Brain microvascular endothelial cell (primary cell): ENCODE measurements around the gene TTC7B.

Source experiments
- DNase-seq: peaks from one replicate; pipeline ENCODE4 v3.0.0-alpha.2; 2020
- H3K27ac ChIP-seq: fragments of 250-450 bp; sonication (Bioruptor Pico); 2 replicates; pipeline ENCODE4 v1.5.1; 2020; ENCODE audit warnings: mild to moderate bottlenecking, moderate library complexity
- H3K27me3 ChIP-seq: fragments of 250-450 bp; sonication (Bioruptor Pico); replicated peaks from 2 replicates; pipeline ENCODE4 v1.5.1; 2020; ENCODE audit warnings: mild to moderate bottlenecking
- H3K36me3 ChIP-seq: fragments of 250-450 bp; sonication (Bioruptor Pico); replicated peaks from 2 replicates; pipeline ENCODE4 v1.5.1; 2020; ENCODE audit warnings: mild to moderate bottlenecking
- H3K4me3 ChIP-seq: 2 replicates; pipeline ENCODE4 v1.5.1; 2011; ENCODE audit warnings: low read depth, mild to moderate bottlenecking, control low read depth, low read length, moderate library complexity
- CTCF ChIP-seq: IDR thresholded peaks from 2 replicates; pipeline ENCODE4 v1.5.1; 2011; ENCODE audit warnings: low read depth, mild to moderate bottlenecking, moderate library complexity, low read length, control low read depth, inconsistent platforms; ENCODE audit errors: missing control alignments
- in situ Hi-C: cut with HindIII; loops from 2 replicates; pipeline ENCODE4 v1.10.0; 2017; ENCODE audit warnings: low sequenced_read_pairs, low pct_ligation_motif_present

The TTC7B gene

GRCh38 chr14:90674716-90675115, 141.5 kb downstream of the TTC7B start:
- TF ChIP-seq CTCF = no peak
- in situ Hi-C loops = no loop called here
- Histone ChIP-seq H3K27me3 (no peaks in the 10 kb centered on the region), H3K27ac (no peak overlapping the region), H3K36me3 (no peaks in the 10 kb centered on the region), H3K4me3 (no peak overlapping the region)
- DNase-seq = no peak

DNA sequence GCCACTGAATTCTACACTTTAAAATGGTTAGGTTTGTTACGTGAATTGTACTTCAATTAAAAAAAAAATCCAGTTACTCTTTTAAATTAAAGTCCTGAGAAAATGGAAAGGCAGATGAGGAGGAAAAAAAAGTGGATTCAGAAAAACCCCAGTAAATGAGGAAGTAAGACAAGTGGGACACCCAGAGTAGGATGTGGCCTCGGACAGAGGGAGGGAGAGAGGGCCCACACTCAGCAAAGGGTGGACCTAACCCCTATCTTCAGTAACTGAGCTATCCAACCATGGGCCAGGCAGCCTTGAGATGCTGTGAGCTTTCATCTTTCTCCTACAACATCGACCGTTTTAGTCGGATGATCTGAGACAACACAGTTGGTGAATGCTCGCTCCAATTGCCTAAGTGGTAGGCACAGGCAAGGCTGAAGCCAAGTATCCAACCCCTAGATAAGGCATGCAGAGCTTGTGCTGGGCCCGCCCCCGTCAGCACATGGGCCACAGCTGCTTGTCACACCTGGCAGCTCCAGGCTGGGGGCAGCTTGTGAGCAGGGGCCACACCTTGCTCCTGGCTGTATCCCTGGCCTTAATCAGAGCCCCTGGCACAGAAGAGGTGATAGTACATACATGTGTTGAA, 142.1 kb downstream of the TTC7B start:
- no peak for DNase-seq
- no peak for TF ChIP-seq CTCF
- no peak overlapping the region for H3K4me3 ChIP-seq
- in situ Hi-C loops = no loop called here
- no peak overlapping the region for H3K27ac ChIP-seq
- no peaks in the 10 kb centered on the region for H3K27me3 ChIP-seq
- no peaks in the 10 kb centered on the region for H3K36me3 ChIP-seq

GRCh38 chr14:90671382-90672234, 144.6 kb downstream of the TTC7B start:
- H3K27me3 ChIP-seq = no peaks in the 10 kb centered on the region
- no peak for TF ChIP-seq CTCF
- no peaks in the 10 kb centered on the region for H3K36me3 ChIP-seq
- H3K27ac ChIP-seq = no peak overlapping the region
- no peak overlapping the region for H3K4me3 ChIP-seq
- no peak for DNase-seq
- in situ Hi-C loops = no loop called here

DNA sequence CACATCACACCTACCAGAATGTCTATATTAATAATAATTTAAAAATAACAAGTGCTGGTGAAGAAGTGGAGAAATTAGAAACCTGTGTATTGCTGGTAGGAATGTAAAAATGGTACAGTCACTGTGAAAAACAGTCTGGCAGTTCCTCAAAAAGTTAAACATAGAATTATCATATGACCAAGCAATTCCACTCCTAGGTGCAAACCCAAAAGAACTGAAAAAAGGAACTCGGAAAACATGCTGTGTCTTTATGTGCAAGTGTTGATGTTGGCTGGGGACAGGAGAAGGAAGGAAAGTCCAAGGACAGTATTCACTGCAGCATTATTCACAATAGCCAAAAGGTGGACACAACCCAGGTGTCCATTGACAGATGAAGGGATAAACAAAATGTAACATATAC, 146.5 kb downstream of the TTC7B start:
- Histone ChIP-seq H3K27ac (no peak overlapping the region), H3K27me3 (no peaks in the 10 kb centered on the region), H3K36me3 (no peaks in the 10 kb centered on the region), H3K4me3 (no peak overlapping the region)
- TF ChIP-seq CTCF = no peak
- no peak for DNase-seq
- in situ Hi-C loops = no loop called here

GRCh38 chr14:90666571-90666970, 149.7 kb downstream of the TTC7B start:
- in situ Hi-C loops = no loop called here
- H3K27ac ChIP-seq = no peak overlapping the region

More at GRCh38 chr14:90666571-90666970, 149.7 kb downstream of the TTC7B start:
- Histone ChIP-seq H3K27me3 (no peaks in the 10 kb centered on the region), H3K4me3 (no peak overlapping the region), H3K36me3 (no peaks in the 10 kb centered on the region)
- TF ChIP-seq CTCF = no peak
- no peak for DNase-seq
